Measurements from ENCODE around the gene EGFLAM. TPM values are rescaled to one million over a fixed set of nuclear protein-coding genes. Genes with fewer than 3 reads are reported as not detected.

Gene EGFLAM
- total RNA-seq, 4 donors from 2014 or later, result 1.8 to 3.9 (median 3.0) TPM

- no peak for DNase-seq (ENCODE audit: low spot score in 2 of 2)
- WGBS, result 93% methylated on average over 3 of the region's 3 CpGs
- Histone ChIP-seq H3K27ac (no peak overlapping the region), H3K4me3 (no peak overlapping the region), H3K9me3 (no peaks in the 10 kb centered on the region), H3K4me1 (no peaks in the 10 kb centered on the region), H3K36me3 (no peaks in the 10 kb centered on the region), H3K27me3 (no peaks in the 10 kb centered on the region)
- TF ChIP-seq POLR2A (IDR thresholded peaks at IDR 0.05) (no peak), EP300 (IDR thresholded peaks at IDR 0.05) (no peak), CTCF (IDR thresholded peaks at IDR 0.05) (no peak), POLR2AphosphoS5 (IDR thresholded peaks at IDR 0.05) (no peak)
These were observed 104.4 kb downstream of the EGFLAM start for GRCh38 chr5:38362713-38363112.

GRCh38 chr5:38364825-38365224 lies 106.5 kb downstream of the EGFLAM start:
- DNase-seq (ENCODE audit: low spot score in 2 of 2), result no peak
- Histone ChIP-seq H3K27ac (no peak overlapping the region), H3K36me3 (no peaks in the 10 kb centered on the region), H3K4me3 (no peak overlapping the region), H3K9me3 (no peaks in the 10 kb centered on the region), H3K4me1 (no peaks in the 10 kb centered on the region), H3K27me3 (no peaks in the 10 kb centered on the region)
- TF ChIP-seq EP300 (IDR thresholded peaks at IDR 0.05) (no peak), POLR2A (IDR thresholded peaks at IDR 0.05) (no peak), POLR2AphosphoS5 (IDR thresholded peaks at IDR 0.05) (no peak), CTCF (IDR thresholded peaks at IDR 0.05) (no peak)
- WGBS, result 83% methylated on average over 2 of the region's 2 CpGs

GRCh38 chr5:38367410-38367809 lies 109.1 kb downstream of the EGFLAM start:
- Histone ChIP-seq H3K9me3 (no peaks in the 10 kb centered on the region), H3K4me3 (no peak overlapping the region), H3K4me1 (no peaks in the 10 kb centered on the region), H3K36me3 (no peaks in the 10 kb centered on the region), H3K27ac (no peak overlapping the region), H3K27me3 (no peaks in the 10 kb centered on the region)
- WGBS, result 77% methylated on average over 3 of the region's 3 CpGs
- TF ChIP-seq POLR2AphosphoS5 (IDR thresholded peaks at IDR 0.05) (no peak), EP300 (IDR thresholded peaks at IDR 0.05) (no peak), CTCF (IDR thresholded peaks at IDR 0.05) (no peak), POLR2A (IDR thresholded peaks at IDR 0.05) (no peak)
- DNase-seq (ENCODE audit: low spot score in 2 of 2), result no peak

GRCh38 chr5:38367966-38368365 lies 109.6 kb downstream of the EGFLAM start:
- H3K27ac ChIP-seq, result no peak overlapping the region
- no peaks in the 10 kb centered on the region for H3K27me3 ChIP-seq
- H3K9me3 ChIP-seq, result no peaks in the 10 kb centered on the region
- WGBS, result 46% methylated on average over 5 of the region's 5 CpGs
- DNase-seq (ENCODE audit: low spot score in 2 of 2), result no peak
- no peak for TF ChIP-seq EP300 (IDR thresholded peaks at IDR 0.05)
- no peak for TF ChIP-seq CTCF (IDR thresholded peaks at IDR 0.05)
- TF ChIP-seq POLR2A (IDR thresholded peaks at IDR 0.05), result no peak
- TF ChIP-seq POLR2AphosphoS5 (IDR thresholded peaks at IDR 0.05), result no peak
- no peaks in the 10 kb centered on the region for H3K36me3 ChIP-seq
- H3K4me1 ChIP-seq, result no peaks in the 10 kb centered on the region
- H3K4me3 ChIP-seq, result no peak overlapping the region

- no peaks in the 10 kb centered on the region for H3K4me1 ChIP-seq
- no peaks in the 10 kb centered on the region for H3K36me3 ChIP-seq
- H3K4me3 ChIP-seq, result no peak overlapping the region
- H3K27me3 ChIP-seq, result no peaks in the 10 kb centered on the region
- TF ChIP-seq POLR2A (IDR thresholded peaks at IDR 0.05) (no peak), CTCF (IDR thresholded peaks at IDR 0.05) (no peak), POLR2AphosphoS5 (IDR thresholded peaks at IDR 0.05) (no peak), EP300 (IDR thresholded peaks at IDR 0.05) (no peak)
- DNase-seq (ENCODE audit: low spot score in 2 of 2), result no peak
- 68% methylated on average over 5 of the region's 5 CpGs for whole genome bisulfite sequencing
- no peaks in the 10 kb centered on the region for H3K9me3 ChIP-seq
- no peak overlapping the region for H3K27ac ChIP-seq
These were observed 111.3 kb downstream of the EGFLAM start for GRCh38 chr5:38369692-38370091.
